ENCODE results near the gene ARID5A. TPM values are rescaled to one million over a fixed set of nuclear protein-coding genes. Genes with fewer than 3 reads are reported as not detected.

ARID5A gene
- total and polyA plus RNA-seq, 2 donors (not counting 1 experiment from before 2014, with no cell fraction given), result 35.5 to 93.0 TPM

DNA sequence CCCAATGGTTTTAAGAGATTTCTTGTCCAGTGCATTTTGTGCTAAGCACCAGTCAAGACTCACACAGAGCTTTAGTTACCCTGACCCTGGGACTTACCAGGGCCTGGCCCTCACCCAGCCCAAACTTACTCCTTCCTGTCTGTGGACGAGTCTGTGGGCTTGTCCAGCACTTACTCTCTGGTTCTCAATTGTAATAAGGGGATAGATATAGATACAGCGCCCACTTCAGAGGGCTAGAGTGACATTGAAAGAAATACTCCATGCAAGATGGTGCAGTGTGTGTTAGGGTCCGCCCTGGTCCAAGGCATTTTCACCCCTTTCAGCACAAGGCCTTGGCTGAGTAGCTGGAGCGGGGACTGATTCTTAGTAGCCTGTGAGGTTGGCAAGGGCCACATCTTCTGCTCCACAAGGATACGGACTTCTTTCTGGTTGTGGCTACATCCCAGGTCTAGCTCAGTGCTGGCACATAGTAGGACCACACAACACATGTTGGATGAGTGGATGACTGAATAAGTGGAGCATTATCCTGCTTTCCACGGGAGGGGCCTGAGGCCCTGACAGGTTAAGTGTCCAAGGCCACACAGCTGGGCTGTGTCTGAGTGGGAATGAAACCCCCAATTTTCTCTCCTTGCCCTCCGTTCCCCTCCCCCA is 3.8 kb upstream of the ARID5A start:
- ChIA-PET CTCF (interaction anchor here (1.0 to 9.1 kb wide), 3 partner anchors 20 to 24 kb away, joined by 3 to 84 read pairs (median 5); no protein-coding TSS in a partner anchor), POLR2A (interaction anchor here (1.0 to 1.1 kb wide), 2 partner anchors 8 to 10 kb away, joined by 4 to 6 read pairs; no protein-coding TSS in a partner anchor)
- Mint-ChIP-seq H3K27me3 (no peaks in the 10 kb centered on the region), H3K9me3 (ENCODE audit: insufficient read depth) (no peaks in the 10 kb centered on the region), H3K4me1 (peaks cover 47% of the 10 kb centered on the region), H3K4me3 (peak overlapping the region; percentile 51), H3K27ac (peak overlapping the region; percentile 34)
- DNase-seq, result no peak
- no peak overlapping the region for H2AFZ ChIP-seq (ENCODE audit: insufficient read depth, low read depth, low read length, poor library complexity, severe bottlenecking)
- 93% methylated on average over 4 of the region's 7 CpGs for WGBS (ENCODE audit: insufficient coverage)
- no peak overlapping the region for H3K4me3 ChIP-seq (ENCODE audit: control extremely low read depth in 1 of 5, extremely low read depth in 1 of 5, insufficient read depth in 1 of 5, low read depth in 2 of 5, low read length in 4 of 5)
- H3K9me3 ChIP-seq (ENCODE audit: control extremely low read depth in 1 of 3, control insufficient read depth in 2 of 3, insufficient read depth in 1 of 3, low read length in 2 of 3), result no peaks in the 10 kb centered on the region
- TF ChIP-seq, protein P1, sequence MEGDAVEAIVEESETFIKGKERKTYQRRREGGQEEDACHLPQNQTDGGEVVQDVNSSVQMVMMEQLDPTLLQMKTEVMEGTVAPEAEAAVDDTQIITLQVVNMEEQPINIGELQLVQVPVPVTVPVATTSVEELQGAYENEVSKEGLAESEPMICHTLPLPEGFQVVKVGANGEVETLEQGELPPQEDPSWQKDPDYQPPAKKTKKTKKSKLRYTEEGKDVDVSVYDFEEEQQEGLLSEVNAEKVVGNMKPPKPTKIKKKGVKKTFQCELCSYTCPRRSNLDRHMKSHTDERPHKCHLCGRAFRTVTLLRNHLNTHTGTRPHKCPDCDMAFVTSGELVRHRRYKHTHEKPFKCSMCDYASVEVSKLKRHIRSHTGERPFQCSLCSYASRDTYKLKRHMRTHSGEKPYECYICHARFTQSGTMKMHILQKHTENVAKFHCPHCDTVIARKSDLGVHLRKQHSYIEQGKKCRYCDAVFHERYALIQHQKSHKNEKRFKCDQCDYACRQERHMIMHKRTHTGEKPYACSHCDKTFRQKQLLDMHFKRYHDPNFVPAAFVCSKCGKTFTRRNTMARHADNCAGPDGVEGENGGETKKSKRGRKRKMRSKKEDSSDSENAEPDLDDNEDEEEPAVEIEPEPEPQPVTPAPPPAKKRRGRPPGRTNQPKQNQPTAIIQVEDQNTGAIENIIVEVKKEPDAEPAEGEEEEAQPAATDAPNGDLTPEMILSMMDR (IDR thresholded peaks at IDR 0.05), result no peak
- TF ChIP-seq EZH2 (IDR thresholded peaks at IDR 0.05; ENCODE audit: borderline replicate concordance, insufficient read depth, low read depth, low read length, poor library complexity, severe bottlenecking), result no peak
- no peaks in the 10 kb centered on the region for H3K36me3 ChIP-seq (replicated peaks in 1 of 2; ENCODE audit: control extremely low read depth in 1 of 2, control insufficient read depth in 1 of 2, extremely low read depth in 1 of 2, insufficient read depth in 2 of 2, low read length in 1 of 2)
- peaks cover 5% of the 10 kb centered on the region for H4K20me1 ChIP-seq (ENCODE audit: control insufficient read depth, insufficient read depth, low read length, poor library complexity, severe bottlenecking)
- peaks cover 7% of the 10 kb centered on the region for H3K79me2 ChIP-seq (ENCODE audit: control insufficient read depth, insufficient read depth, low read length)
- H3K27ac ChIP-seq (ENCODE audit: low read length in 2 of 2), result no peak overlapping the region
- no peak for ATAC-seq (ENCODE audit: low read depth)
- no peak overlapping the region for H3K9ac ChIP-seq (ENCODE audit: low read length)
- no peak overlapping the region for H3K4me2 ChIP-seq (replicated peaks; ENCODE audit: low read depth, low read length, poor library complexity, severe bottlenecking)
- peaks cover 26 to 45% of the 10 kb centered on the region in 2 donors for H3K4me1 ChIP-seq (ENCODE audit: control insufficient read depth in 2 of 2, insufficient read depth in 2 of 2, low read length in 2 of 2)
- no peaks in the 10 kb centered on the region for H3K27me3 ChIP-seq (replicated peaks in 1 of 4; ENCODE audit: control extremely low read depth in 1 of 4, control insufficient read depth in 3 of 4, insufficient read depth in 4 of 4, low read length in 3 of 4)
- intact Hi-C loops (cut with micrococcal nuclease), result loop anchor here (10.0 kb wide), 1 partner anchor 208 kb away; the partner anchor contains the start of gene ITPRIPL1

Measured in B cell (primary cell).